Transverse colon (tissue), 4 donors: ENCODE results near the gene B4GALNT3. TPM values are rescaled to one million over a fixed set of nuclear protein-coding genes. Genes with fewer than 3 reads are reported as not detected.
"Not testable (repeated sequence)": the region's sequence is repeated elsewhere in the genome, so short reads cannot be mapped to it uniquely, and the experiment has no call there.

Experiments
- DNase-seq: peaks from one replicate; pipeline ENCODE4 v3.0.0-alpha.2; 2019
- H3K27ac ChIP-seq, 4 donors: fragments of 200-600 bp; sonication (generic); 2 replicates each; pipeline ENCODE4 v1.5.1; 2016 to 2018; ENCODE audit warnings: inconsistent platforms in 4 of 4
- H3K27me3 ChIP-seq: fragments of 200-600 bp; sonication (generic); 2 replicates; pipeline ENCODE4 v1.5.1; 2017; ENCODE audit warnings: inconsistent platforms
- H3K36me3 ChIP-seq, 4 donors: fragments of 200-600 bp; sonication (generic); 2 replicates each; pipeline ENCODE4 v1.5.1; 2017 to 2019; ENCODE audit warnings: inconsistent platforms in 4 of 4
- H3K4me1 ChIP-seq, 4 donors: fragments of 200-600 bp; sonication (generic); 2 replicates each; pipeline ENCODE4 v1.5.1; 2017 to 2020; ENCODE audit warnings: inconsistent platforms in 4 of 4
- H3K4me3 ChIP-seq, 4 donors: fragments of 200-600 bp; sonication (generic); 1 replicate in 1 of 4; 2 replicates in 3 of 4; pipeline versions ENCODE4 v1.5.1 to v1.6.1; 2017 to 2019; ENCODE audit warnings: inconsistent platforms in 4 of 4
- H3K9me3 ChIP-seq, 2 donors: fragments of 200-600 bp; sonication (generic); 2 replicates each; pipeline ENCODE4 v1.5.1; 2017 to 2019; ENCODE audit warnings: inconsistent platforms in 2 of 2
- EP300 ChIP-seq: sonication (generic); formaldehyde crosslinking; IDR thresholded peaks from one replicate; pipeline ENCODE4 v1.6.1; 2017; ENCODE audit warnings: antibody characterized with exemption, low read depth
- POLR2A ChIP-seq: fragments of 450-650 bp; IDR thresholded peaks from one replicate; pipeline ENCODE4 v1.6.1; 2016; ENCODE audit warnings: antibody characterized with exemption, mild to moderate bottlenecking, moderate library complexity
- POLR2AphosphoS5 ChIP-seq, 3 donors: sonication (generic); formaldehyde crosslinking; IDR thresholded peaks; one replicate each; pipeline ENCODE4 v1.6.1; 2016; ENCODE audit warnings: antibody characterized with exemption in 3 of 3
- WGBS, 2 donors: methylation state at CpG; one replicate each; pipeline ENCODE4 v1.1.5; 2018; ENCODE audit warnings: low coverage in 1 of 2; 5-methylcytosine and 5-hydroxymethylcytosine counted together
- in situ Hi-C, 4 donors: fragments of 200-750 bp; cut with MboI; loops; one replicate each; pipeline versions ENCODE4 v1.15.0 to v1.15.1; 2017; ENCODE audit warnings: low sequenced_read_pairs in 3 of 4, low pct_ligation_motif_present in 1 of 4, low pct_unique_long_range_greater_than_20kb in 1 of 4
- intact Hi-C: fragments of 100-400 bp; cut with DNase I; formaldehyde crosslinking; loops from one replicate; pipeline ENCODE4 v1.15.1; 2023; ENCODE audit warnings: low total_unique reads
- total RNA-seq, 4 donors: library from RNA; depleted of rRNA; stranded (reverse); fragments of >200 nt; gene quantifications; one replicate each; pipeline ENCODE4 v1.1.0, GENCODE V29; 2016
- TF ChIP-seq, protein P1 (sequence below), 5 experiments: fragments of 200-600 bp in 3 of 5; fragments of 450-650 bp in 2 of 5; sonication (generic) in 3 of 5; IDR thresholded peaks; 1 replicate in 2 of 5; 2 replicates in 3 of 5; pipeline ENCODE4 v1.5.1; 2016 to 2017; ENCODE audit warnings: antibody characterized with exemption in 5 of 5, inconsistent platforms in 3 of 5, mild to moderate bottlenecking in 2 of 5, moderate library complexity in 1 of 5

Gene B4GALNT3
- total RNA-seq, 4 donors from 2014 or later: 49.8 to 166 (median 93.4) TPM

DNA sequence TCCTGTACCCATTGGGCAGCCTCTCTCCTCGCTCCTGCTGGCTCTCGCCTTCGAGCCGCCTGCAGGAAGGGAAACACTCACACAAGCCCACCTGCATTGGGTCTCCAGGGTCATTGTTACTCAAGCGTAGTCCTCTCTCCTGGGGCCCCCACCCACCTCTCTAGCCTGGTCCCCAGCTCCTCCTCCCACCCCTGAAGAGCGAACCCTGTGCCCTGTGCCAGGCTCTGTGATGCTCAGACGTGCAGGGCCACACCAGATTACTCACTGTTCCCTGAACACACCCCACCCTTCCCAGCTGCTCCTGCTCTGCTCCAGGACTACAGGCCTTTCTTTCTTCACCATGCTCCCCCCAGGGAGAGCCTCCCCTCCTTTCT lies 115.4 kb downstream of the B4GALNT3 start:
- Histone ChIP-seq H3K27ac (peak overlapping the region; percentile 56 to 69 (median 61)), H3K27me3 (no peaks in the 10 kb centered on the region), H3K36me3 (no peaks in the 10 kb centered on the region), H3K4me3 (no peak overlapping the region), H3K4me1 (peaks cover 16 to 42% (median 29%) of the 10 kb centered on the region in 4 donors), H3K9me3 (no peaks in the 10 kb centered on the region)
- TF ChIP-seq, protein P1, sequence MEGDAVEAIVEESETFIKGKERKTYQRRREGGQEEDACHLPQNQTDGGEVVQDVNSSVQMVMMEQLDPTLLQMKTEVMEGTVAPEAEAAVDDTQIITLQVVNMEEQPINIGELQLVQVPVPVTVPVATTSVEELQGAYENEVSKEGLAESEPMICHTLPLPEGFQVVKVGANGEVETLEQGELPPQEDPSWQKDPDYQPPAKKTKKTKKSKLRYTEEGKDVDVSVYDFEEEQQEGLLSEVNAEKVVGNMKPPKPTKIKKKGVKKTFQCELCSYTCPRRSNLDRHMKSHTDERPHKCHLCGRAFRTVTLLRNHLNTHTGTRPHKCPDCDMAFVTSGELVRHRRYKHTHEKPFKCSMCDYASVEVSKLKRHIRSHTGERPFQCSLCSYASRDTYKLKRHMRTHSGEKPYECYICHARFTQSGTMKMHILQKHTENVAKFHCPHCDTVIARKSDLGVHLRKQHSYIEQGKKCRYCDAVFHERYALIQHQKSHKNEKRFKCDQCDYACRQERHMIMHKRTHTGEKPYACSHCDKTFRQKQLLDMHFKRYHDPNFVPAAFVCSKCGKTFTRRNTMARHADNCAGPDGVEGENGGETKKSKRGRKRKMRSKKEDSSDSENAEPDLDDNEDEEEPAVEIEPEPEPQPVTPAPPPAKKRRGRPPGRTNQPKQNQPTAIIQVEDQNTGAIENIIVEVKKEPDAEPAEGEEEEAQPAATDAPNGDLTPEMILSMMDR (IDR thresholded peaks at IDR 0.05): no peak
- TF ChIP-seq POLR2A: no peak
- TF ChIP-seq EP300: no peak
- TF ChIP-seq POLR2AphosphoS5 (IDR thresholded peaks at IDR 0.05): no peak
- intact Hi-C loops: loop anchor here (5.0 kb wide), 1 partner anchor 177 kb away; the partner anchor contains the start of gene WNK1
- WGBS, 2 donors: 90% methylated on average over 7 of the region's 7 CpGs; no CpG with 5 or more reads in 1 of the 2 donors
- in situ Hi-C loops: loop anchor here in 3 of 4 donors (5.0 to 25.0 kb wide), 4 partner anchors 162 to 380 kb away; no protein-coding TSS in a partner anchor
- no peak for DNase-seq

DNA sequence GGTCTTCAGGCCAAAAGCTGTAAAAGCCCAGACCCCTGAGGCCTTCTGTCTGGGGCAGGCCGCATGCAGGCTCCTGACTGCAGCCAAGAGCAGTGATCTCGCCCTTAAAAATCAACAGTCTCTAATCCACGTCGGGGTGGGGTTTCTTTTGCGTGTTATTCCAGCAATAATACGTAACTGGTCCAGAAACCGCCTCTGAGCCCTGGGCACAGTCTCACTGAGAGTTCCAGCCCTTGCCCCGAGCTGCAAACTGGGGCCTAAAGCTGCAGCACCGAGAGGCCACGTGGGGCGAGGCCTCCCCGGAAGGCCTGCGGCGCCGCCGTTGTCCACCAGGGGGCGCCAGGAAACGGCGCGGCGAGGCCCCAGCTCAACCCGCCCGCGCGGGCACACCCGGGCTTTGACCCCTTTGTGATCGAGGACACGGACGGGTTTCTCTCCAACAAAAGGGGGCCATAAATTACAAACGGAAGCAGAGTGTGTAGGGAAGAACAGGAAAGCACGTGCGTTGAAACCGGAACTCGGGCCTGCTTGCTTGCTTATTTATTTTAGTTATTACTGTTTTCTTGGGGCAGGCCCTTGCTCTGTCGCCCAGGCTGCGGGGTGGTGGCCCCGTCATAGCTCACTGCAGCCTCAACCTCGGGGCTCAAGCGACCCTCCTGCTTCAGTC lies 116.3 kb downstream of the B4GALNT3 start:
- H3K4me1 ChIP-seq: peaks cover 14 to 32% (median 22%) of the 10 kb centered on the region in 4 donors
- intact Hi-C loops: loop anchor here (5.0 kb wide), 1 partner anchor 176 kb away; the partner anchor contains the start of gene WNK1
- peak overlapping the region; percentile 56 to 69 (median 61) for H3K27ac ChIP-seq
- no peaks in the 10 kb centered on the region for H3K9me3 ChIP-seq
- DNase-seq: peak; percentile 84
- no peaks in the 10 kb centered on the region for H3K27me3 ChIP-seq
- H3K4me3 ChIP-seq: peak overlapping the region in 1 of 4 donors; percentile 33
- H3K36me3 ChIP-seq: no peaks in the 10 kb centered on the region
- in situ Hi-C loops: loop anchor here in 3 of 4 donors (5.0 to 25.0 kb wide), 4 partner anchors 161 to 379 kb away; no protein-coding TSS in a partner anchor
- WGBS, 2 donors: 6 to 15% methylated on average over 5 to 38 of the region's 39 CpGs
- no peak for TF ChIP-seq POLR2AphosphoS5 (IDR thresholded peaks at IDR 0.05)
- TF ChIP-seq EP300: no peak
- no peak for TF ChIP-seq POLR2A
- TF ChIP-seq, protein P1 (IDR thresholded peaks at IDR 0.05): peak; percentile 98 to 100 (median 100)

DNA sequence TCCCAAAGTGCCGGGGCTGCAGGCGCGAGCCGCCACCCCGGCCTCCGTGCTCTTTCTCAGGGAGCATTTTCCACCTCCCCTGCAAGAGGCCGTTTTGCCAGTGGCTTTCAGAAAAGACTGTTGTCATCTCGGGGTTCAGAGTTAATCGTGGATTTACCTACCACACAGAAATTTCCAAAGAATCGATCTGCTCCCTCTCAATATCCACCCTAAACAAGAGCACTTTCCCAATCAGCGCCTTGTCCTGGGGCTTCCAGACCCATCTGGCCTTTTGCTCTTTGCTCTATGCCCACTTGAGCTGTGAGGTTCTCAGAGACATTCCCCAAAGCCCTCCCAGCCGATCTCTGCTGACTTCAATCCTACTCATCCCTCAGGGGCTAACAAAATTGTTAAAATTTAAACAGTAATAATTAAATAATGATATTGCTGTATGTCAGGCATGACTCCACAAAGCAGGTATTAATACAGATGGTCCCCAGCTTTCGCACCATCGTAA lies 116.9 kb downstream of the B4GALNT3 start:
- Histone ChIP-seq H3K4me3 (peak overlapping the region in 1 of 4 donors; percentile 33), H3K36me3 (no peaks in the 10 kb centered on the region), H3K9me3 (no peaks in the 10 kb centered on the region), H3K27ac (peak overlapping the region; percentile 56 to 69 (median 61)), H3K4me1 (peaks cover 12 to 27% (median 16%) of the 10 kb centered on the region in 4 donors), H3K27me3 (no peaks in the 10 kb centered on the region)
- in situ Hi-C loops (loop anchor here in 3 of 4 donors (5.0 to 25.0 kb wide), 4 partner anchors 161 to 378 kb away; no protein-coding TSS in a partner anchor), intact Hi-C loops (loop anchor here (5.0 kb wide), 1 partner anchor 176 kb away; the partner anchor contains the start of gene WNK1)
- 94 to 98% methylated on average over 9 to 14 of the region's 14 CpGs for WGBS, 2 donors
- DNase-seq: no peak
- TF ChIP-seq POLR2AphosphoS5 (IDR thresholded peaks at IDR 0.05): no peak
- TF ChIP-seq EP300: no peak
- TF ChIP-seq, protein P1 (IDR thresholded peaks at IDR 0.05): no peak
- TF ChIP-seq POLR2A: no peak

DNA sequence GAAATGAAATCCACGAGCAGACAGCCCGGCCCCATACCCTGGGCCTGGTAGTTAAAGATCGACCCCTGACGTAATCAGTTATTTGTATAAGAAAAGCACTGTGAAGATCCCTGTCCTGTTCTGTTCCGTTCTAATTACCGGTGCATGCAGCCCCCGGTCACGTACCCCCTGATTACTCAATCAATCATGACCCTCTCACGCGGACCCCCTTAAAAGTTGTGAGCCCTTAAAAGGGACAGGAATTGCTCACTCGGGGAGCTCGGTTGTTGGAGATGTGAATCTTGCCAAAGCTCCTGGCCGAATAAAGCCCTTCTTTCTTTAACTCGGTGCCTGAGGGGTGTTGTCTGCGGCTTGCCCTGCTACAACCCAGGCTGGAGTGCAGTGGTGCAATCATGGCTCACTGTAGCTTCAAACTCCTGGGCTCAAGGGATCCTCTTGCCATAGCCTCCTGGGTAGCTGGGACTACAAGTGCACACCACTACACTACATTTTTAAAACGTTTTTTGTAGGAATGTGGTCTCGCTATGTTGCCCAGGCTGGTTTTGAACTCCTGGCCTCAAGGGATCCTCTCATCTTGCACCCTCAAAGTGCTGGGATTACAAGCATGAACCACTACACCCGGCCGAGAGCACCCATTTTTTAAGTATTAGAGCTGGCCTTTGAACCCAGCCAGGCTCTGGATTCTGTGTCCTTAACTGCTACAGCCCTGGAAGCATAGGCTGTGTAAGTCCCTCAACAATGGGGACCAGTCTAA lies 118.4 kb downstream of the B4GALNT3 start:
- H3K27ac ChIP-seq: not testable (repeated sequence)

More for the DNA sequence above, 118.4 kb downstream of the B4GALNT3 start:
- DNase-seq, H3K9me3 ChIP-seq, H3K36me3 ChIP-seq, H3K27me3 ChIP-seq, H3K4me3 ChIP-seq: not testable (repeated sequence)
- in situ Hi-C loops (loop anchor here in 3 of 4 donors (5.0 to 25.0 kb wide), 4 partner anchors 159 to 377 kb away; no protein-coding TSS in a partner anchor), intact Hi-C loops (loop anchor here (5.0 kb wide), 1 partner anchor 174 kb away; the partner anchor contains the start of gene WNK1)
- 87 to 100% methylated on average over 1 to 19 of the region's 19 CpGs for WGBS, 2 donors
- peaks cover 9 to 22% (median 12%) of the 10 kb centered on the region in 4 donors for H3K4me1 ChIP-seq
